Panc1 (cell line): ENCODE results near the gene TENT5C. TPM values are rescaled to one million over a fixed set of nuclear protein-coding genes. Genes with fewer than 3 reads are reported as not detected.

Experiments used
- ATAC-seq: fragments of 200-7000 bp; cut with Tn5 transposase; 2 replicates; pipeline ENCODE4 v1.9.1; 2020; ENCODE audit warnings: mild to moderate bottlenecking, moderate library complexity
- BruUV-seq: library from RNA; stranded (reverse); fragments of 400-500 nt; replicated peaks from 2 replicates; lab custom pipeline; 2021; lab: Mats Ljungman, UMichigan
- CTCF ChIA-PET: fragments of 300-600 bp; sonication (Branson Sonifier 250); formaldehyde crosslinking; loops from one replicate; lab custom pipeline; 2022; ENCODE audit warnings: antibody characterized with exemption; lab: Charles Lee
- POLR2A ChIA-PET: fragments of 300-600 bp; sonication (Branson Sonifier 250); formaldehyde crosslinking; loops from one replicate; lab custom pipeline; 2022; ENCODE audit warnings: antibody characterized with exemption; lab: Charles Lee
- DNase-seq: peaks from one replicate; pipeline ENCODE4 v3.0.0-alpha.2; 2010; ENCODE audit warnings: low read depth, low spot score
- H3K27ac ChIP-seq: 2 replicates; pipeline ENCODE4 v1.5.1; 2011; ENCODE audit warnings: mild to moderate bottlenecking, low read length, inconsistent platforms
- H3K27me3 ChIP-seq: fragments of 200-500 bp; sonication (Bioruptor generic); 2 replicates; pipeline ENCODE4 v1.6.0; 2014; ENCODE audit warnings: low read length, inconsistent platforms; ENCODE audit not compliant: control insufficient read depth, insufficient read depth
- H3K36me3 ChIP-seq: fragments of 200-500 bp; sonication (Bioruptor generic); 2 replicates; pipeline ENCODE4 v1.5.1; 2014; ENCODE audit warnings: inconsistent platforms, mild to moderate bottlenecking, low read length, moderate library complexity; ENCODE audit not compliant: control insufficient read depth, insufficient read depth
- H3K4me1 ChIP-seq: 2 replicates; pipeline ENCODE4 v1.5.1; 2011; ENCODE audit warnings: inconsistent platforms, mild to moderate bottlenecking, low read length, moderate library complexity; ENCODE audit not compliant: control insufficient read depth, insufficient read depth
- H3K4me3 ChIP-seq, 2 experiments: 2 replicates each; pipeline ENCODE4 v1.5.1; 2011 to 2012; ENCODE audit warnings: low read depth in 2 of 2, low read length in 2 of 2, mild to moderate bottlenecking in 2 of 2, inconsistent platforms in 1 of 2, moderate library complexity in 1 of 2
- H3K9me3 ChIP-seq: fragments of 200-500 bp; sonication (Bioruptor generic); 2 replicates; pipeline ENCODE4 v1.5.1; 2014; ENCODE audit warnings: low read depth, mild to moderate bottlenecking, inconsistent platforms, low read length, moderate library complexity; ENCODE audit not compliant: control insufficient read depth, insufficient read depth
- POLR2AphosphoS5 ChIP-seq: IDR thresholded peaks from 2 replicates; pipeline ENCODE4 v1.6.1; 2012; ENCODE audit warnings: mild to moderate bottlenecking, low read depth, low read length, moderate library complexity
- REST ChIP-seq, 2 experiments: IDR thresholded peaks; 2 replicates each; pipeline ENCODE4 v1.6.1; 2011 to 2012; ENCODE audit warnings: low read depth in 2 of 2, control low read depth in 1 of 2, low read length in 1 of 2, mild to moderate bottlenecking in 1 of 2, moderate library complexity in 1 of 2; ENCODE audit not compliant: insufficient read depth in 1 of 2
- SIN3A ChIP-seq: IDR thresholded peaks from 2 replicates; pipeline ENCODE4 v1.6.1; 2012; ENCODE audit warnings: low read depth, mild to moderate bottlenecking, low read length, moderate library complexity, borderline replicate concordance; ENCODE audit not compliant: insufficient read depth
- TCF7L2 ChIP-seq: IDR thresholded peaks from 2 replicates; pipeline ENCODE4 v1.6.1; 2011; ENCODE audit warnings: mild to moderate bottlenecking, low read depth, low read length, inconsistent platforms
- in situ Hi-C: cut with HindIII; loops from 2 replicates; pipeline ENCODE4 v1.10.0; 2016; ENCODE audit warnings: low sequenced_read_pairs, low pct_unique_long_range_greater_than_20kb
- intact Hi-C: fragments of 100-400 bp; cut with micrococcal nuclease; formaldehyde crosslinking; loops from one replicate; pipeline ENCODE4 v1.10.0; 2022; ENCODE audit not compliant: unreplicated experiment
- total RNA-seq: library from RNA; stranded (reverse); gene quantifications from one replicate; pipeline ENCODE4 v1.2.1, GENCODE V29; 2021; ENCODE audit not compliant: unreplicated experiment
- TF ChIP-seq, protein P1 (sequence below): fragments of 450-650 bp; IDR thresholded peaks from 2 replicates; pipeline ENCODE4 v1.5.1; 2017; ENCODE audit warnings: mild to moderate bottlenecking

Gene TENT5C
- total RNA-seq, 1 experiment from 2014 or later = 8.9 TPM

DNA sequence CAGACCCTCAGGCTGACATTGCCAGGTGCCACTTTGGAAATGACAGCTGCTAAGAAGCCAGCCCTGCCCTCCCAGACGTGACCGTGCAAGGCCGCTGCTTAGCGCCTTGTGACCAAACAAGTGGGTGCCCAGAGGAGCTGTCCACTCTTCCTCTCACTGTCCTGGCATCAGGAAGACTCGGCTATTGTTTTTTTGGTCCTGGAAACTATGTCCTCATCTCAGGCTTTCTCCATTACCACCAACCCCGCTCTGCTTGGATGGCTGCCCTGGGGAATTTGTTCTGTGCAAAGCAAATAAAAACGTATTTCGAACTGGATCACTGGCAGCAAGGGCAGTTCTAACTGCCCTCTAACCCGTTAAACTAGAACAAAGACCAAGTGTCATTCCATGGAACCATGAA is 13.7 kb upstream of the TENT5C start:
- no peaks in the 10 kb centered on the region for H3K36me3 ChIP-seq
- no peak for TF ChIP-seq TCF7L2
- TF ChIP-seq REST (IDR thresholded peaks at IDR 0.05; ENCODE audit: insufficient read depth in 1 of 2, low read depth in 2 of 2, low read length in 1 of 2) = no peak
- no peak for TF ChIP-seq SIN3A
- TF ChIP-seq, protein P1, sequence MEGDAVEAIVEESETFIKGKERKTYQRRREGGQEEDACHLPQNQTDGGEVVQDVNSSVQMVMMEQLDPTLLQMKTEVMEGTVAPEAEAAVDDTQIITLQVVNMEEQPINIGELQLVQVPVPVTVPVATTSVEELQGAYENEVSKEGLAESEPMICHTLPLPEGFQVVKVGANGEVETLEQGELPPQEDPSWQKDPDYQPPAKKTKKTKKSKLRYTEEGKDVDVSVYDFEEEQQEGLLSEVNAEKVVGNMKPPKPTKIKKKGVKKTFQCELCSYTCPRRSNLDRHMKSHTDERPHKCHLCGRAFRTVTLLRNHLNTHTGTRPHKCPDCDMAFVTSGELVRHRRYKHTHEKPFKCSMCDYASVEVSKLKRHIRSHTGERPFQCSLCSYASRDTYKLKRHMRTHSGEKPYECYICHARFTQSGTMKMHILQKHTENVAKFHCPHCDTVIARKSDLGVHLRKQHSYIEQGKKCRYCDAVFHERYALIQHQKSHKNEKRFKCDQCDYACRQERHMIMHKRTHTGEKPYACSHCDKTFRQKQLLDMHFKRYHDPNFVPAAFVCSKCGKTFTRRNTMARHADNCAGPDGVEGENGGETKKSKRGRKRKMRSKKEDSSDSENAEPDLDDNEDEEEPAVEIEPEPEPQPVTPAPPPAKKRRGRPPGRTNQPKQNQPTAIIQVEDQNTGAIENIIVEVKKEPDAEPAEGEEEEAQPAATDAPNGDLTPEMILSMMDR = no peak
- TF ChIP-seq POLR2AphosphoS5 = no peak
- BruUV-seq = no TSS peak
- H3K27me3 ChIP-seq = no peaks in the 10 kb centered on the region
- H3K4me1 ChIP-seq = no peaks in the 10 kb centered on the region
- H3K9me3 ChIP-seq = no peaks in the 10 kb centered on the region
- no peak for DNase-seq
- ATAC-seq = no peak
- in situ Hi-C loops (no loop called here), intact Hi-C loops (no loop called here)
- ChIA-PET CTCF (no interaction called here), POLR2A (interaction anchor here (0.6 kb wide), 1 partner anchor 122 kb away, joined by 4 read pairs; no protein-coding TSS in a partner anchor)
- no peak overlapping the region for H3K4me3 ChIP-seq
- H3K27ac ChIP-seq = no peak overlapping the region

- ATAC-seq (no peak), DNase-seq (no peak)
- TF ChIP-seq, protein P1 = no peak
- TF ChIP-seq TCF7L2 (no peak), SIN3A (no peak), POLR2AphosphoS5 (no peak), REST (IDR thresholded peaks at IDR 0.05; ENCODE audit: insufficient read depth in 1 of 2, low read depth in 2 of 2, low read length in 1 of 2) (no peak)
- intact Hi-C loops = no loop called here
- no peaks in the 10 kb centered on the region for H3K27me3 ChIP-seq
- ChIA-PET CTCF (no interaction called here), POLR2A (no interaction called here)
- H3K27ac ChIP-seq = no peak overlapping the region
- no peak overlapping the region for H3K4me3 ChIP-seq
- no peaks in the 10 kb centered on the region for H3K36me3 ChIP-seq
- no TSS peak for BruUV-seq
- H3K9me3 ChIP-seq = no peaks in the 10 kb centered on the region
- no peaks in the 10 kb centered on the region for H3K4me1 ChIP-seq
- in situ Hi-C loops = no loop called here
Measured at GRCh38 chr1:117594261-117594990, 11.4 kb upstream of the TENT5C start.
